ENCODE data around the gene EPN3. TPM values are rescaled to one million over a fixed set of nuclear protein-coding genes. Genes with fewer than 3 reads are reported as not detected.

Gene EPN3
- total RNA-seq, 1 donor from 2014 or later: 9.1 TPM

DNA sequence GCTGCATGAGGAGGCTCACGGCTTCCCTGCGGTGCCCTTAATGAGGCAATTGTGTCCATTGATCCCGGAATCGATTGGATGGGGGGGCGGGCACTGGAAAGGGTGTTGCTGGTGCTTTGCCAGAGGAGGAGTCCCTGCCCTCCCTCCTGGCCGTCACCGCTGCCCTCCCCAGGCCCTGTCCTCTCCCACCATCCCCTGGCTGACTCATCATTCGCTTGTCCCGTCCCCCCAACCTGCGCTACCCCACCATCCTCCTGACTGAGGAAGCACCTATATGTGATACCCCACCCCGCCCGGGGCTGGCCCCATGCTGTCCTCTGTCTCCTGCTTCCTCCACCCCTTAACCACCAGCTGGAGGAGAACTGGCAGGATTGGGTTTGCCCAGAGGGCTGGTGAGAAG is 48.8 kb downstream of the EPN3 start:
- H3K4me3 Mint-ChIP-seq (ENCODE audit: low read depth): no peak overlapping the region
- H3K27me3 Mint-ChIP-seq: peaks cover 27% of the 10 kb centered on the region
- H3K9me3 Mint-ChIP-seq (ENCODE audit: low read depth): no peaks in the 10 kb centered on the region

DNA sequence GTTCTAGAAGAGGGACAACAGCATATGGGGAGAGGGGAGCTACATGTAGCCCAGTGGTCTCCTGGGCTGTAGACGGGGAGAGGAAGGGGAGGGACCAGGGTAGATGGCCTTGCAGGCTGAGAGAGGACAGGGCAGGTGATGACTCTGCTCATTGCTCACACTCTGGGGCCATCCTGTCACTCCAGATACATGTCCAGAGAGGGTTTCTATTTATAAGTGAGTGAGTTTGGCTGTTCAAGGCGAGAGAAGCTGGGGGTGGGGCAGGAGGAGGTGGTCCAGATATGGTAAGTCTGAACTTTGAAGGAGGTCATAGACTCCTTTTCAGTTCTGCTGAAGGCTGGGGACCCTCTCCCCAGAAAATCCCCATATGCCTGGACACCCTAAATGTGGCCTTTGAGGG is 50.2 kb downstream of the EPN3 start:
- peaks cover 28% of the 10 kb centered on the region for H3K27me3 Mint-ChIP-seq
- TF ChIP-seq CTCF (IDR thresholded peaks at IDR 0.05; ENCODE audit: unreplicated experiment): no peak
- H3K27ac Mint-ChIP-seq: no peak overlapping the region
- H3K4me1 Mint-ChIP-seq (ENCODE audit: low read depth): peaks cover 16% of the 10 kb centered on the region
- no peak for DNase-seq (ENCODE audit: low spot score, unreplicated experiment)
- no peaks in the 10 kb centered on the region for H3K36me3 Mint-ChIP-seq (ENCODE audit: insufficient read depth)
- H3K4me3 Mint-ChIP-seq (ENCODE audit: low read depth): no peak overlapping the region
- H3K9me3 Mint-ChIP-seq (ENCODE audit: low read depth): no peaks in the 10 kb centered on the region

More for the DNA sequence above, 48.8 kb downstream of the EPN3 start:
- DNase-seq (ENCODE audit: low spot score, unreplicated experiment): no peak
- no peak for TF ChIP-seq CTCF (IDR thresholded peaks at IDR 0.05; ENCODE audit: unreplicated experiment)
- Mint-ChIP-seq H3K36me3 (ENCODE audit: insufficient read depth) (no peaks in the 10 kb centered on the region), H3K27ac (no peak overlapping the region), H3K4me1 (ENCODE audit: low read depth) (peaks cover 12% of the 10 kb centered on the region)

DNA sequence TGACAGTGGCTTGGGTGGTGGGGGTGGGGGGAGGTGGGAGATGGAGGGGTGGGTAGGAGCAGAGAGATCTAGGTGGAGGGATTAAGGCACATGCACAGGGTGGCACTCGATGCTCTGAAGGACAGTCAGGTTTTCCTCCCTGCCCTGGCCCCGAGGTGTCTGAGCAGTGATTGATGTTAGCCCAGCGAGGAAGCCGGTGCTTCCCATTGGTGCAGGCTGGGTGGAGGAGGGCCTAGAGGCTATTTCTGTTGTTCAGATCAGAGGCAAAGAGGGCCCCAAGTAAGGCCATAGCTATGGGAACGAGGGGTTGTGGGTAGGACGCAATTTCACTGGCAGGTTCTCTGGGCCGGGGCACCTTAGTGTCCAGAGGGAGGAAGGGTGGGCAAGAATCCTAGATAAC is 51.1 kb downstream of the EPN3 start:
- Mint-ChIP-seq H3K4me1 (ENCODE audit: low read depth) (peaks cover 19% of the 10 kb centered on the region), H3K27me3 (peaks cover 26% of the 10 kb centered on the region), H3K4me3 (ENCODE audit: low read depth) (no peak overlapping the region)

GRCh38 chr17:50584116-50584515 is 51.6 kb downstream of the EPN3 start:
- DNase-seq (ENCODE audit: low spot score, unreplicated experiment): no peak
- Mint-ChIP-seq H3K9me3 (ENCODE audit: low read depth) (no peaks in the 10 kb centered on the region), H3K27ac (no peak overlapping the region), H3K4me3 (ENCODE audit: low read depth) (no peak overlapping the region), H3K4me1 (ENCODE audit: low read depth) (peaks cover 19% of the 10 kb centered on the region), H3K27me3 (peaks cover 22% of the 10 kb centered on the region), H3K36me3 (ENCODE audit: insufficient read depth) (no peaks in the 10 kb centered on the region)
- no peak for TF ChIP-seq CTCF (IDR thresholded peaks at IDR 0.05; ENCODE audit: unreplicated experiment)

More for the DNA sequence above, 51.1 kb downstream of the EPN3 start:
- DNase-seq (ENCODE audit: low spot score, unreplicated experiment): no peak
- no peak for TF ChIP-seq CTCF (IDR thresholded peaks at IDR 0.05; ENCODE audit: unreplicated experiment)
- H3K36me3 Mint-ChIP-seq (ENCODE audit: insufficient read depth): no peaks in the 10 kb centered on the region
- H3K27ac Mint-ChIP-seq: no peak overlapping the region
- no peaks in the 10 kb centered on the region for H3K9me3 Mint-ChIP-seq (ENCODE audit: low read depth)

GRCh38 chr17:50584749-50585148 is 52.2 kb downstream of the EPN3 start:
- Mint-ChIP-seq H3K4me3 (ENCODE audit: low read depth) (no peak overlapping the region), H3K27ac (no peak overlapping the region), H3K4me1 (ENCODE audit: low read depth) (peaks cover 22% of the 10 kb centered on the region), H3K36me3 (ENCODE audit: insufficient read depth) (no peaks in the 10 kb centered on the region), H3K27me3 (peaks cover 22% of the 10 kb centered on the region), H3K9me3 (ENCODE audit: low read depth) (no peaks in the 10 kb centered on the region)
- no peak for DNase-seq (ENCODE audit: low spot score, unreplicated experiment)
- TF ChIP-seq CTCF (IDR thresholded peaks at IDR 0.05; ENCODE audit: unreplicated experiment): no peak
